Hepatocyte (in vitro differentiated cells): ENCODE data around the gene GOLM1.

ENCODE experiments used
- EZH2 ChIP-seq: fragments of 200-600 bp; sonication (generic); IDR thresholded peaks from 2 replicates; pipeline ENCODE4 v1.6.1; 2016; ENCODE audit warnings: antibody characterized with exemption, mild to moderate bottlenecking, borderline replicate concordance
- EZH2phosphoT487 ChIP-seq: fragments of 200-600 bp; sonication (generic); IDR thresholded peaks from one replicate; pipeline ENCODE4 v1.6.1; 2018; ENCODE audit warnings: antibody characterized with exemption, mild to moderate bottlenecking, low read depth, moderate library complexity; ENCODE audit not compliant: unreplicated experiment, severe bottlenecking
- TF ChIP-seq, protein P1 (sequence below): fragments of 200-600 bp; sonication (generic); IDR thresholded peaks from 2 replicates; pipeline ENCODE4 v1.5.1; 2016; ENCODE audit warnings: antibody characterized with exemption, mild to moderate bottlenecking; ENCODE audit not compliant: poor library complexity

DNA sequence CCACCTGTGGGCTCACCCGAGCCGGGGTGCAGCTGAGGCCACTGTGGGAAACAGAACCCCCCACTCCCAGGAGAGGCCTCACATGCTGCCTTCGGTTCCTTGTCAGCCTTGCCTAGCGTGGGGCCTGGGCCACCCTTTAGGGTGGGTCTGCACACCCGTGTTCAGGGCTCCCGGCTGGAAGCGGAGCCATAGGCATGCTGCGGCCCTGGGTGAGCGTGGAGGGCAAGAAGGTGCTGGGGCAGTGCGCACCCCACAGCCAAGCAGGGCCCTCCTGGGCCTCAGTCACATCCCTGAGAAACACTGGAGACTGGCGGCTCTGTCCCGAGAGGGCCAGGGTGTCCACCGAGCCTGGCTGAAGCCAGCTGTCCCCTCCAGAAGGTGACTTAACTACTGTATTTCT, 41.9 kb downstream of the GOLM1 start:
- TF ChIP-seq, protein P1, sequence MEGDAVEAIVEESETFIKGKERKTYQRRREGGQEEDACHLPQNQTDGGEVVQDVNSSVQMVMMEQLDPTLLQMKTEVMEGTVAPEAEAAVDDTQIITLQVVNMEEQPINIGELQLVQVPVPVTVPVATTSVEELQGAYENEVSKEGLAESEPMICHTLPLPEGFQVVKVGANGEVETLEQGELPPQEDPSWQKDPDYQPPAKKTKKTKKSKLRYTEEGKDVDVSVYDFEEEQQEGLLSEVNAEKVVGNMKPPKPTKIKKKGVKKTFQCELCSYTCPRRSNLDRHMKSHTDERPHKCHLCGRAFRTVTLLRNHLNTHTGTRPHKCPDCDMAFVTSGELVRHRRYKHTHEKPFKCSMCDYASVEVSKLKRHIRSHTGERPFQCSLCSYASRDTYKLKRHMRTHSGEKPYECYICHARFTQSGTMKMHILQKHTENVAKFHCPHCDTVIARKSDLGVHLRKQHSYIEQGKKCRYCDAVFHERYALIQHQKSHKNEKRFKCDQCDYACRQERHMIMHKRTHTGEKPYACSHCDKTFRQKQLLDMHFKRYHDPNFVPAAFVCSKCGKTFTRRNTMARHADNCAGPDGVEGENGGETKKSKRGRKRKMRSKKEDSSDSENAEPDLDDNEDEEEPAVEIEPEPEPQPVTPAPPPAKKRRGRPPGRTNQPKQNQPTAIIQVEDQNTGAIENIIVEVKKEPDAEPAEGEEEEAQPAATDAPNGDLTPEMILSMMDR, result no peak
- TF ChIP-seq EZH2phosphoT487 (no peak), EZH2 (no peak)
